Ovary (tissue), 10 donors: Measurements from ENCODE around the gene LNPEP. TPM values are rescaled to one million over a fixed set of nuclear protein-coding genes. Genes with fewer than 3 reads are reported as not detected.
A peak's percentile ranks its signal among the peaks of the same experiment; 100 is the strongest.

Experiments used
- DNase-seq, 5 donors: peaks; one replicate each; pipeline ENCODE4 v3.0.0-alpha.2; 2019 to 2020
- H3K27ac ChIP-seq, 2 donors: fragments of 200-600 bp; one replicate each; pipeline versions ENCODE4 v1.5.1 to v1.8.0; 2019 to 2022
- H3K27me3 ChIP-seq: fragments of 200-600 bp; one replicate; pipeline ENCODE4 v1.8.0; 2022
- H3K36me3 ChIP-seq: fragments of 200-600 bp; sonication (generic); one replicate; pipeline ENCODE4 v1.5.1; 2019
- H3K4me1 ChIP-seq: one replicate; pipeline ENCODE4 v1.8.1; 2013; ENCODE audit warnings: mild to moderate bottlenecking, moderate library complexity; ENCODE audit not compliant: insufficient read depth
- H3K4me3 ChIP-seq: fragments of 200-600 bp; sonication (generic); one replicate; pipeline ENCODE4 v1.5.1; 2017
- H3K9me3 ChIP-seq, 2 donors: fragments of 200-600 bp in 1 of 2; sonication (generic) in 1 of 2; one replicate each; pipeline versions ENCODE4 v1.5.1 to v1.8.1; 2013 to 2019; ENCODE audit warnings: mild to moderate bottlenecking in 1 of 2, moderate library complexity in 1 of 2
- EP300 ChIP-seq: sonication (generic); formaldehyde crosslinking; IDR thresholded peaks from one replicate; pipeline ENCODE4 v1.6.1; 2017; ENCODE audit warnings: antibody characterized with exemption
- POLR2A ChIP-seq: fragments of 450-650 bp; IDR thresholded peaks from one replicate; pipeline ENCODE4 v1.6.1; 2017; ENCODE audit warnings: antibody characterized with exemption, mild to moderate bottlenecking, moderate library complexity
- WGBS, 3 donors: extraction: QIAGEN DNeasy Blood & Tissue Kit in 1 of 3; methylation state at CpG; one replicate each; pipeline versions ENCODE4 v1.1.5 to v1.1.7; 2013 to 2017; 5-methylcytosine and 5-hydroxymethylcytosine counted together
- intact Hi-C, 4 donors: fragments of 100-400 bp; cut with DNase I; formaldehyde crosslinking; loops; one replicate each; pipeline versions ENCODE4 v1.11.0 to v1.15.1; 2022 to 2023
- long read RNA-seq, 3 donors: library from polyadenylated mRNA in 2 of 3; unstranded in 2 of 3; transcript quantifications; one replicate each; pipeline ENCODE4 v2.0.0 and lab custom pipeline, GENCODE V29; 2021 to 2026
- polyA plus RNA-seq, 2 donors: library from polyadenylated mRNA; stranded (reverse); fragments of 200-250 nt in 1 of 2; fragments of 350-450 nt in 1 of 2; fragmentation: Illumina TruSeq in 1 of 2; extraction: RNeasy Lipid Tissue Mini Kit (QIAGEN cat#74804) in 1 of 2; gene quantifications; one replicate each; pipeline ENCODE4 v1.2.3, GENCODE V29; 2013 to 2014
- total RNA-seq, 7 donors: library from RNA; depleted of rRNA in 2 of 7; stranded (reverse); fragments of >200 nt in 2 of 7; fragmentation: NEBNext Ultra II Directional in 3 of 7; extraction: Animal tissue kit (Norgen Biotek cat#: 25700) in 3 of 7; gene quantifications; one replicate each; pipeline versions ENCODE4 v1.1.0 to v1.2.4, GENCODE V29; 2016 to 2023
- TF ChIP-seq, protein P1 (sequence below), 3 donors: fragments of 450-650 bp in 2 of 3; fragments of 200-600 bp in 1 of 3; IDR thresholded peaks; one replicate each; pipeline versions ENCODE4 v1.5.1 to v1.8.0; 2016 to 2022; ENCODE audit warnings: antibody characterized with exemption in 3 of 3, mild to moderate bottlenecking in 1 of 3
- donor health status: DM: no; HTN: no; CAD: no; lungs with moderate emphysema.
- donor health status: DM: no; HTN: no; CAD: no.
- donor health status: Bipolar disorder and iron deficiency.
- donor health status: DM: yes; HTN: yes; CAD: no.
- donor health status: DM: no; HTN: no; CAD: no.
- donor health status: DM: yes; HTN: yes; CAD: no.

Gene LNPEP
- total RNA-seq (10 to 100 TPM; 22.1 to 45.5 (median 34.5) TPM), polyA plus RNA-seq (10 to 100 TPM in 1 of 2 donors, 1 to 10 TPM in 1; 7.6 to 14.2 TPM)
- long read RNA-seq, donor 1, full-length matches to known transcripts: 2 of 25 reads
- long read RNA-seq, donor 1, partial matches to known transcripts: 17 of 25 reads
- long read RNA-seq, donor 1, other reads (novel, unspliced or antisense): 6 of 25 reads
- long read RNA-seq, donor 2: 0 reads
- long read RNA-seq, donor 3, full-length matches to known transcripts: 4 of 14 reads
- long read RNA-seq, donor 3, partial matches to known transcripts: 1 of 14 reads
- long read RNA-seq, donor 3, other reads (novel, unspliced or antisense): 9 of 14 reads

DNA sequence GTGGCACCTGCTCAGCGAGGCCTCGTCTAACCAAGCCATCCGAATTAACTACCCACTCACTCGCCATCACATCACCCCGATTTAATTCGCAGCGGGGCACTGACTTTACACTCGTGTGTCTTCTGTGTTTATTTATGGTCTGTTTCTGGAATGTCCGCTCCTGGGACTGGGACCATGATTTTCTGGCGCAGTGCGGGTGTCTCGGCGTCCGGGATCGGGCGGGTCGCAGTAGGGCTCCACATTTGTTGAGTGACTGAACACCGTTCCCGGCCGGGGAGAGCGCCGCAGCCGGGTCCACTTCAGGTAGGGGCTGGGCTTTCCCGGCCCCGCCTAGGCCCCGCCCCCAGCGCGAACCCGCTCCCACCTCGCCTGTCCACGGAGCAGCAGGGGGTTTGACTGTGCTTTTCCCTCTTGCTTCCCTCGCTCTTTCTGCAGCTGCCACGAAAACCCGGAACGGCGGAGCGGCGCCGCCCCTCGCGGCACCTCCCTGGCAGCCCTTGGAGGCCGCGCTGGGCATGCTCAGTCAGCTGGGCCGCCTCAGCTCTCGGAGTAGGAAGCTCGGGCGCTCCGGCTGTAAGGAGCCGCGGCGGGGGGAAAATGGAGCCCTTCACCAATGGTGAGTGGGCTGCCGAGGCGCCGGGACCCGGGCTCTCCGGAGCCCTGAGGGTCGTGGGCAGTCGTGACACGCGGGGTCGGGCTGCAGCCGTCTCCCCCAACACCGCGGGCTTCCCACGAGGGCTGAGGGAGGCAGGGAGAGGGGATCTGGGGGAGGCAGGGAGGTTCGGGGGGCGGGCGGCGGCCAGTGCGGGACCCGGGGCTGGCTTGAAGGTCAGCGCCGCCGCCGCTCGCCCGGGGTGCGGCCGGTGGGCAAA lies at the start of gene LNPEP:
Gene LNPEP (plus strand): TSS at position 522 of the 872 bp plus-strand sequence. CDS start 76 bp downstream, at position 598.
- peak within 1 kb of the TSS; percentile 86 to 97 for H3K27ac ChIP-seq
- no peaks in the 10 kb centered on the region for H3K9me3 ChIP-seq
- WGBS, 3 donors: 1% methylated on average over 69 to 79 of the region's 79 CpGs
- TF ChIP-seq POLR2A: peak; percentile 79
- no peak for TF ChIP-seq EP300
- H3K27me3 ChIP-seq: no peaks in the 10 kb centered on the region
- H3K36me3 ChIP-seq: no peaks in the 10 kb centered on the region
- DNase-seq: peak; percentile 94 to 96 (median 95)
- no peaks in the 10 kb centered on the region for H3K4me1 ChIP-seq
- H3K4me3 ChIP-seq: peak within 1 kb of the TSS; percentile 67
- intact Hi-C loops: loop anchor here in 1 of 4 donors (1.0 kb wide), 1 partner anchor 58 kb away; no protein-coding TSS in a partner anchor

DNA sequence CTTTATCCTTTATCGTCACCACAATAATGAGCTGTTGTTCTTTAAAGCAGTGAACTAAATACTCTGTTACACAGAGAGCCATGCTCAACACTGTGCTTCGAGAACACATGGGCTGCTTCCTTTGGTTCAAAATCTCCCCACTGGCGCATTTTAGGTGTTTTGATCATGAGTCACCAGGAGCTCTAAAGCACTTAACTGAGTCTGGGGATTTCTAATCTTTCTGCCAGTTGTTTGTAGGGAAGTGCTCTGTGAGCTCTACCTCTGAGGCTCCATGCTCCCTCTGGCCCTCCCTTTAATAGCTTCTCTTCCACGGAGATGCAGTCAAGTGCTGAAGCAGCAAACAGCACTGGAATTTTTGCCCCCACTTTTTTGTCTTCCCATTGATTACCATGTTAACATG lies 42.5 kb upstream of the LNPEP start:
- no peaks in the 10 kb centered on the region for H3K27me3 ChIP-seq
- no peaks in the 10 kb centered on the region for H3K36me3 ChIP-seq
- intact Hi-C loops: no loop called here

DNA sequence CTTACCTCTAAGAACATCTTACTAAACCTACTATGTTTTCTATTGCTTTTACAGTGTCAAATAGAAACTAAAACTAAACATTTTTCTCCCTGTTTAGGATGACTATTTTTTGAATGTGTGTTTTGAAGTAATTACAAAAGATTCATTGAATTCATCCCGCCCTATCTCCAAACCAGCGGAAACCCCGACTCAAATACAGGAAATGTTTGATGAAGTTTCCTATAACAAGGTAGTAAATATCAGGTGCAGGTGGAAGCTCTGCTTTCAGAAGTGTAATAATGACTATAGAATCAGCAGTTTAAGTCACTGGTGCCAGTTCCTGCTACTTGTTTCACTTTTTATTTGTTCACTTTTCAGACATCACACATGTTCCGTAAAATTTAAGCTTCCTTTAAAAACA lies 39.6 kb upstream of the LNPEP start:
- Histone ChIP-seq H3K4me1 (no peaks in the 10 kb centered on the region), H3K27ac (no peak overlapping the region), H3K36me3 (no peaks in the 10 kb centered on the region), H3K9me3 (no peaks in the 10 kb centered on the region), H3K27me3 (no peaks in the 10 kb centered on the region), H3K4me3 (no peak overlapping the region)
- WGBS, 3 donors: 79 to 91% (median 88%) methylated on average over 4 of the region's 4 CpGs
- intact Hi-C loops: no loop called here
- no peak for DNase-seq
- TF ChIP-seq, protein P1, sequence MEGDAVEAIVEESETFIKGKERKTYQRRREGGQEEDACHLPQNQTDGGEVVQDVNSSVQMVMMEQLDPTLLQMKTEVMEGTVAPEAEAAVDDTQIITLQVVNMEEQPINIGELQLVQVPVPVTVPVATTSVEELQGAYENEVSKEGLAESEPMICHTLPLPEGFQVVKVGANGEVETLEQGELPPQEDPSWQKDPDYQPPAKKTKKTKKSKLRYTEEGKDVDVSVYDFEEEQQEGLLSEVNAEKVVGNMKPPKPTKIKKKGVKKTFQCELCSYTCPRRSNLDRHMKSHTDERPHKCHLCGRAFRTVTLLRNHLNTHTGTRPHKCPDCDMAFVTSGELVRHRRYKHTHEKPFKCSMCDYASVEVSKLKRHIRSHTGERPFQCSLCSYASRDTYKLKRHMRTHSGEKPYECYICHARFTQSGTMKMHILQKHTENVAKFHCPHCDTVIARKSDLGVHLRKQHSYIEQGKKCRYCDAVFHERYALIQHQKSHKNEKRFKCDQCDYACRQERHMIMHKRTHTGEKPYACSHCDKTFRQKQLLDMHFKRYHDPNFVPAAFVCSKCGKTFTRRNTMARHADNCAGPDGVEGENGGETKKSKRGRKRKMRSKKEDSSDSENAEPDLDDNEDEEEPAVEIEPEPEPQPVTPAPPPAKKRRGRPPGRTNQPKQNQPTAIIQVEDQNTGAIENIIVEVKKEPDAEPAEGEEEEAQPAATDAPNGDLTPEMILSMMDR (IDR thresholded peaks at IDR 0.05): no peak
- TF ChIP-seq EP300 (no peak), POLR2A (no peak)

More for the DNA sequence above, 42.5 kb upstream of the LNPEP start:
- 73 to 85% (median 83%) methylated on average over 4 of the region's 4 CpGs for WGBS, 3 donors
- TF ChIP-seq EP300 (no peak), POLR2A (no peak)
- TF ChIP-seq, protein P1 (IDR thresholded peaks at IDR 0.05): no peak
- no peaks in the 10 kb centered on the region for H3K9me3 ChIP-seq
- no peak overlapping the region for H3K4me3 ChIP-seq
- no peaks in the 10 kb centered on the region for H3K4me1 ChIP-seq
- no peak for DNase-seq
- H3K27ac ChIP-seq: no peak overlapping the region

DNA sequence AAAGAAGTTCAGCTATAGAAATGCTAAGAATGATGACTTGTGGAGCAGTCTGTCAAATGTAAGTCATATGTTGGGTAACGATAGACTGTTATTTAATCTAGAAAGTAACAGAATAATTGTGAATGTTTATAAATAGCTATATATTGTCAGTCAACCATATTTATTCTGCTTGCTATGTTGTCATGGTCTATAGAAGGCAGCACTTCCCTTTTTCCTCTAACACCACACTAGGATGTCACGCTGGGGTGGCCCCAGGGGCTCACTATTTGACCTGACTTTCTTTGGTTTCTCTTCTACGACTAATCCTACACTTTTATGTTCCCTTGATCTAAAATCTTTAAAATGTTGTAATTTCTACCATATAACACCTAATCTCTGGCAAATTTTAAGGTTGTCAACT lies 39.1 kb upstream of the LNPEP start:
- no peaks in the 10 kb centered on the region for H3K4me1 ChIP-seq
- intact Hi-C loops: no loop called here
- H3K36me3 ChIP-seq: no peaks in the 10 kb centered on the region
- DNase-seq: no peak
- H3K4me3 ChIP-seq: no peak overlapping the region
- H3K9me3 ChIP-seq: no peaks in the 10 kb centered on the region
- 63 to 76% (median 75%) methylated on average over 3 of the region's 3 CpGs for WGBS, 3 donors
- no peaks in the 10 kb centered on the region for H3K27me3 ChIP-seq
- no peak overlapping the region for H3K27ac ChIP-seq
- TF ChIP-seq, protein P1 (IDR thresholded peaks at IDR 0.05): no peak
- TF ChIP-seq POLR2A (no peak), EP300 (no peak)
